Cardiac atrium fibroblast (primary cell): ENCODE measurements around the gene TIMM23. TPM values are rescaled to one million over a fixed set of nuclear protein-coding genes. Genes with fewer than 3 reads are reported as not detected.

ENCODE experiments used
- total RNA-seq: library from RNA; depleted of rRNA; stranded (reverse); fragments of >200 nt; gene quantifications from 2 replicates; pipeline ENCODE4 v1.2.3, GENCODE V29; 2015

TIMM23 gene
- total RNA-seq = 71.8 and 85.2 TPM in 2 replicates

GRCh38 chr10:45972106-45972812 is at the start of gene TIMM23:
Gene TIMM23, plus strand, starts transcription at chr10:45972489. Its CDS starts 136 bp downstream, at chr10:45972625.

GRCh38 chr10:46030091-46030937 is 58.0 kb downstream of the TIMM23 start, which contains the start of gene NCOA4:
Gene NCOA4, minus strand, starts transcription at chr10:46030623. Its CDS starts 13,943 bp downstream, at chr10:46016680.

GRCh38 chr10:46046261-46046660 is 74.0 kb downstream of the TIMM23 start, which contains the start of gene MSMB:
Gene MSMB, minus strand, starts transcription at chr10:46046269. Its CDS starts 32 bp downstream, at chr10:46046237.

Other genes starting within 250 kb of the TIMM23 start
- gene WASHC2C, start 245.2 kb upstream of the TIMM23 start, total RNA-seq = 25.1 and 25.9 TPM in 2 replicates
- gene AGAP4, start 125.0 kb upstream of the TIMM23 start, total RNA-seq = 2.0 and 2.9 TPM in 2 replicates
- 115 and 158 TPM in 2 replicates for gene NCOA4, start 58.1 kb downstream of the TIMM23 start, total RNA-seq
- not detected in 2 replicates for gene MSMB, start 73.8 kb downstream of the TIMM23 start, total RNA-seq